ENCODE measurements around the gene WEE2. TPM values are rescaled to one million over a fixed set of nuclear protein-coding genes. Genes with fewer than 3 reads are reported as not detected.

WEE2 gene
- total and polyA plus RNA-seq, 4 donors: not detected

DNA sequence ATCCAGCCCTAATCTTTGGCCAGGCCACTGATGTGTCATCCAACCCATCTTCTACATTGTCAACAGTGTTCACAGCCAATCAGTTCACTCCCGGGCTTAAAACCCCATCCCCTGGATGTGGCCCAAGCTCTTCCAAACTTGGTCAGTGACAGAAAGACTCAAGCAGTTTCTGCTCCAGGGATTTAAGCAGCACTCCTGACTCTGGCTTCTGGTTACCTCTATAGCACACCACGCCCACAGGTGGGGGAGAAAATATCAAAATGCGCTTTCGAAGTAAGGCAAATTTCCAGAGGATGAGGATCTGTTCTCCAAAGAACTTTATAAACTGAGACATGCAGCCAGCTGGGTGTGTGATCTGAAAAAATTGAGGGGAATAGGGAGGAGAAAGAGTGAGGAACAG is 42.1 kb upstream of the WEE2 start:
- Histone ChIP-seq H3K9me3 (ENCODE audit: control insufficient read depth in 4 of 4, insufficient read depth in 3 of 4, low read length in 3 of 4) (no peaks in the 10 kb centered on the region), H3K27me3 (ENCODE audit: control insufficient read depth in 3 of 3, insufficient read depth in 3 of 3, low read length in 2 of 3) (no peaks in the 10 kb centered on the region), H3K9ac (ENCODE audit: insufficient read depth in 1 of 2, low read length in 2 of 2) (no peak overlapping the region), H3K4me1 (ENCODE audit: control insufficient read depth in 5 of 5, insufficient read depth in 5 of 5, low read length in 5 of 5) (no peaks in the 10 kb centered on the region), H3K4me3 (no peak overlapping the region), H3K36me3 (ENCODE audit: control insufficient read depth in 4 of 4, insufficient read depth in 4 of 4, low read length in 4 of 4) (peaks cover 18 to 33% (median 30%) of the 10 kb centered on the region in 4 donors), H3K27ac (ENCODE audit: low read depth in 1 of 2, low read length in 1 of 2) (no peak overlapping the region)
- no peak for ATAC-seq (ENCODE audit: insufficient read depth, low FRiP score)
- 91 to 94% methylated on average over 4 of the region's 4 CpGs for WGBS, 2 donors
- TF ChIP-seq, protein P1, sequence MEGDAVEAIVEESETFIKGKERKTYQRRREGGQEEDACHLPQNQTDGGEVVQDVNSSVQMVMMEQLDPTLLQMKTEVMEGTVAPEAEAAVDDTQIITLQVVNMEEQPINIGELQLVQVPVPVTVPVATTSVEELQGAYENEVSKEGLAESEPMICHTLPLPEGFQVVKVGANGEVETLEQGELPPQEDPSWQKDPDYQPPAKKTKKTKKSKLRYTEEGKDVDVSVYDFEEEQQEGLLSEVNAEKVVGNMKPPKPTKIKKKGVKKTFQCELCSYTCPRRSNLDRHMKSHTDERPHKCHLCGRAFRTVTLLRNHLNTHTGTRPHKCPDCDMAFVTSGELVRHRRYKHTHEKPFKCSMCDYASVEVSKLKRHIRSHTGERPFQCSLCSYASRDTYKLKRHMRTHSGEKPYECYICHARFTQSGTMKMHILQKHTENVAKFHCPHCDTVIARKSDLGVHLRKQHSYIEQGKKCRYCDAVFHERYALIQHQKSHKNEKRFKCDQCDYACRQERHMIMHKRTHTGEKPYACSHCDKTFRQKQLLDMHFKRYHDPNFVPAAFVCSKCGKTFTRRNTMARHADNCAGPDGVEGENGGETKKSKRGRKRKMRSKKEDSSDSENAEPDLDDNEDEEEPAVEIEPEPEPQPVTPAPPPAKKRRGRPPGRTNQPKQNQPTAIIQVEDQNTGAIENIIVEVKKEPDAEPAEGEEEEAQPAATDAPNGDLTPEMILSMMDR (IDR thresholded peaks at IDR 0.05; ENCODE audit: control extremely low read depth, extremely low read depth): no peak
- no peak for DNase-seq

DNA sequence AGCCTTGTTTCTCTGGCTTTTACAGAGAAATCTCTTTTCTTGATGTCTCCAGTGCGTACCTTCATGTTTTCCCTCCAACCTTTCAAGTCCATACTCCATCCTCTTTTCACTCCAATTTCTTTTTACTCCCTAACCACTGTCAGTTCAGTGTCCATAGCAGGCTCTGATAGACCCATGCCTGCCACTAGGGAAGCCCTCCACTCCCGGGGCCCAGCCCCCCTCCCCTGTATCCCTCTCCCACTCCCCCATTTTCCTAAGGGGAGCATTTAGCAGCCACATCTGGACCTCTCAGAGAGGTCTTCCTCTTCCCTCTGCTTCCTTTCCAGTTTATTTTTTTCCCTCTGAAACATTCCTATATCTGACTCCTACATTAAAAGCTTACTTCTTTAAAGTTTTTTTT is 39.3 kb upstream of the WEE2 start:
- peaks cover 10 to 28% (median 25%) of the 10 kb centered on the region in 4 donors for H3K36me3 ChIP-seq (ENCODE audit: control insufficient read depth in 4 of 4, insufficient read depth in 4 of 4, low read length in 4 of 4)
- H3K9ac ChIP-seq (ENCODE audit: insufficient read depth in 1 of 2, low read length in 2 of 2): no peak overlapping the region
- no peak overlapping the region for H3K4me3 ChIP-seq
- H3K27me3 ChIP-seq (ENCODE audit: control insufficient read depth in 3 of 3, insufficient read depth in 3 of 3, low read length in 2 of 3): no peaks in the 10 kb centered on the region
- 94 to 96% methylated on average over 2 of the region's 2 CpGs for WGBS, 2 donors
- no peak overlapping the region for H3K27ac ChIP-seq (ENCODE audit: low read depth in 1 of 2, low read length in 1 of 2)
- H3K4me1 ChIP-seq (ENCODE audit: control insufficient read depth in 5 of 5, insufficient read depth in 5 of 5, low read length in 5 of 5): peaks cover 0 to under 1% (median 0%) of the 10 kb centered on the region in 5 donors
- ATAC-seq (ENCODE audit: insufficient read depth, low FRiP score) (no peak), DNase-seq (no peak)
- TF ChIP-seq, protein P1 (IDR thresholded peaks at IDR 0.05; ENCODE audit: control extremely low read depth, extremely low read depth): no peak
- no peaks in the 10 kb centered on the region for H3K9me3 ChIP-seq (ENCODE audit: control insufficient read depth in 4 of 4, insufficient read depth in 3 of 4, low read length in 3 of 4)

DNA sequence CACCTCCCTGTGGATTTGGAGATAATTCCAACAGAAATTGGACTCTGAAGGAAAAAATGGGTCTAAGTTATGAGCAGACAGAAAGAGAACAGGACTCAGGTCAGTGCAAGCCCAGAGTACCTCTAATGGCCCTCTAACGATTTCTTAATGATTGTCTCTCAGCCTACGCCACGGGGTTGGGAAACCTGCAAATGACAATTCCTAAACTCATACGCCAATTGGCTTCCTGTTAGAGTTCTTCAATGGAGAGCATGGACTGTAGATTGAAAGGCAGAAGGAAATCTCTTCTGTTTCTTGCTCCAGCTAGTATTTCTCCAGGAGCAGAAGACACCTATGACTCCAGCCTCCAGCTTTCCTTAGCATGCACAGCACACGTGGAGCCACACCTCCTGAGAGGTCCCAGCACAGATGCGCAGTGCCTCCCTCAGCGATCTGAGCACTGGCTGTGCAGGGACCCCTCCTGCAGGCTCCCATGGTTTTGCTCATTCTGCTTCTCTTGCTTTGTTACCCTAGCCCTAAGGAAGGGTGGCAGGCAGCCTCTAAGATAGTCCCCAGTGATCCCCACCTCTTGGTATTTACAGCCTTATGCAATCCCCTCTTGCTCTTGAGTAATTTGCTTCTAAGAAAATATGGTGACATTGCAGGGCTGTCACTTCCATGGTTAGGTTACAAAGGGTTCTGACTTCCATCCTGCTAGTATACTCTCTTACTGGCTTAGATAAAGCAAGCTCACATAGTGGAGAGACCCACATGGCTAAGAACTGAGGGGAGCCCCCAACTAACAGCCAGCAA is 36.3 kb upstream of the WEE2 start:
- peaks cover 0 to 5% (median 0%) of the 10 kb centered on the region in 5 donors for H3K4me1 ChIP-seq (ENCODE audit: control insufficient read depth in 5 of 5, insufficient read depth in 5 of 5, low read length in 5 of 5)
- peaks cover 0 to 18% (median 7%) of the 10 kb centered on the region in 4 donors for H3K36me3 ChIP-seq (ENCODE audit: control insufficient read depth in 4 of 4, insufficient read depth in 4 of 4, low read length in 4 of 4)
- H3K9me3 ChIP-seq (ENCODE audit: control insufficient read depth in 4 of 4, insufficient read depth in 3 of 4, low read length in 3 of 4): no peaks in the 10 kb centered on the region
- DNase-seq: no peak
- no peak overlapping the region for H3K4me3 ChIP-seq
- TF ChIP-seq, protein P1 (IDR thresholded peaks at IDR 0.05; ENCODE audit: control extremely low read depth, extremely low read depth): no peak
- H3K27ac ChIP-seq (ENCODE audit: low read depth in 1 of 2, low read length in 1 of 2): no peak overlapping the region
- no peak overlapping the region for H3K9ac ChIP-seq (ENCODE audit: insufficient read depth in 1 of 2, low read length in 2 of 2)
- no peak for ATAC-seq (ENCODE audit: insufficient read depth, low FRiP score)
- 52 to 89% methylated on average over 7 of the region's 7 CpGs for WGBS, 2 donors
- no peaks in the 10 kb centered on the region for H3K27me3 ChIP-seq (ENCODE audit: control insufficient read depth in 3 of 3, insufficient read depth in 3 of 3, low read length in 2 of 3)
